DND-41 (cell line): ENCODE results near the gene TIGD6.

Experiments used
- ATAC-seq: fragments of 200-7000 bp; cut with Tn5 transposase; 3 replicates; pipeline ENCODE4 v1.9.1; 2021; ENCODE audit warnings: low read depth; ENCODE audit not compliant: insufficient read depth
- DNase-seq: peaks from one replicate; pipeline ENCODE4 v3.0.0-alpha.2; 2020
- H2AFZ ChIP-seq: 2 replicates; pipeline ENCODE4 v1.6.0; 2012; ENCODE audit warnings: low read depth, low read length
- H3K27ac ChIP-seq: 2 replicates; pipeline ENCODE4 v1.5.1; 2012; ENCODE audit warnings: low read length, inconsistent platforms
- H3K27me3 ChIP-seq: fragments of 200-600 bp; sonication (generic); 2 replicates; pipeline ENCODE4 v1.6.0; 2012; ENCODE audit warnings: low read length, mild to moderate bottlenecking, inconsistent platforms; ENCODE audit not compliant: insufficient read depth, poor library complexity
- H3K36me3 ChIP-seq: 2 replicates; pipeline ENCODE4 v1.5.1; 2012; ENCODE audit warnings: low read length, inconsistent platforms; ENCODE audit not compliant: insufficient read depth
- H3K4me1 ChIP-seq: 2 replicates; pipeline ENCODE4 v1.5.1; 2012; ENCODE audit warnings: mild to moderate bottlenecking, low read length; ENCODE audit not compliant: insufficient read depth
- H3K4me2 ChIP-seq: 2 replicates; pipeline ENCODE4 v1.6.0; 2012; ENCODE audit warnings: mild to moderate bottlenecking, moderate library complexity, low read length, inconsistent platforms; ENCODE audit not compliant: insufficient read depth
- H3K4me3 ChIP-seq, 2 experiments: fragments of 200-600 bp in 1 of 2; shearing (Covaris generic) in 1 of 2; 2 replicates each; pipeline ENCODE4 v1.5.1; 2012 to 2016; ENCODE audit warnings: inconsistent platforms in 2 of 2, low read length in 2 of 2, mild to moderate bottlenecking in 2 of 2, low read depth in 1 of 2, moderate library complexity in 1 of 2
- H3K79me2 ChIP-seq: 2 replicates; pipeline ENCODE4 v1.6.0; 2012; ENCODE audit warnings: low read length, inconsistent platforms; ENCODE audit not compliant: insufficient read depth
- H3K9ac ChIP-seq: 2 replicates; pipeline ENCODE4 v1.6.0; 2012; ENCODE audit warnings: low read depth, mild to moderate bottlenecking, inconsistent platforms, low read length, moderate library complexity
- H3K9me3 ChIP-seq: 2 replicates; pipeline ENCODE4 v1.5.1; 2012; ENCODE audit warnings: low read length, moderate library complexity, mild to moderate bottlenecking, inconsistent platforms; ENCODE audit not compliant: insufficient read depth, severe bottlenecking
- H4K20me1 ChIP-seq: 2 replicates; pipeline ENCODE4 v1.6.0; 2012; ENCODE audit warnings: low read length; ENCODE audit not compliant: insufficient read depth
- CTCF ChIP-seq: IDR thresholded peaks from 2 replicates; pipeline ENCODE4 v1.5.1; 2012; ENCODE audit warnings: borderline replicate concordance, low read length, moderate library complexity, mild to moderate bottlenecking; ENCODE audit not compliant: poor library complexity, severe bottlenecking; ENCODE audit errors: extremely low read depth
- EZH2 ChIP-seq: IDR thresholded peaks from 3 replicates; pipeline ENCODE4 v1.6.1; 2012; ENCODE audit warnings: borderline replicate concordance, low read depth, mild to moderate bottlenecking, moderate library complexity, low read length, inconsistent platforms; ENCODE audit not compliant: severe bottlenecking

The TIGD6 gene

GRCh38 chr5:149990518-149991376 is 9.7 kb downstream of the TIGD6 start:
- no peaks in the 10 kb centered on the region for H3K4me1 ChIP-seq
- H3K27me3 ChIP-seq = no peaks in the 10 kb centered on the region
- no peaks in the 10 kb centered on the region for H3K79me2 ChIP-seq
- DNase-seq (peak; percentile 73), ATAC-seq (peak; percentile 95)
- no peak overlapping the region for H3K4me2 ChIP-seq
- no peak overlapping the region for H3K4me3 ChIP-seq
- no peaks in the 10 kb centered on the region for H4K20me1 ChIP-seq
- peaks cover 9% of the 10 kb centered on the region; the same call in 1 of the 2 replicates for H3K36me3 ChIP-seq
- no peaks in the 10 kb centered on the region for H3K9me3 ChIP-seq
- H2AFZ ChIP-seq = no peak overlapping the region
- peak; percentile 91 for TF ChIP-seq CTCF
- TF ChIP-seq EZH2 = no peak
- no peak overlapping the region for H3K9ac ChIP-seq
- no peak overlapping the region for H3K27ac ChIP-seq

GRCh38 chr5:149988126-149988525 is 12.3 kb downstream of the TIGD6 start:
- no peak for DNase-seq
- H3K27me3 ChIP-seq = no peaks in the 10 kb centered on the region

GRCh38 chr5:149982505-149982904 is 17.9 kb downstream of the TIGD6 start:
- Histone ChIP-seq H3K9me3 (no peaks in the 10 kb centered on the region), H3K4me3 (no peak overlapping the region), H3K36me3 (peaks cover 37% of the 10 kb centered on the region), H4K20me1 (no peaks in the 10 kb centered on the region; the same call in 1 of the 2 replicates), H3K27ac (no peak overlapping the region), H3K4me1 (no peaks in the 10 kb centered on the region), H3K4me2 (no peak overlapping the region), H3K79me2 (no peaks in the 10 kb centered on the region), H2AFZ (no peak overlapping the region), H3K9ac (no peak overlapping the region), H3K27me3 (no peaks in the 10 kb centered on the region)
- TF ChIP-seq EZH2 (no peak), CTCF (no peak)
- ATAC-seq (no peak), DNase-seq (no peak)

More at GRCh38 chr5:149988126-149988525, 12.3 kb downstream of the TIGD6 start:
- TF ChIP-seq EZH2 (no peak), CTCF (no peak)
- H3K36me3 ChIP-seq = peaks cover 3% of the 10 kb centered on the region; the same call in 1 of the 2 replicates
- H3K9me3 ChIP-seq = no peaks in the 10 kb centered on the region
- H2AFZ ChIP-seq = no peak overlapping the region
- H3K9ac ChIP-seq = no peak overlapping the region
- no peaks in the 10 kb centered on the region for H3K4me1 ChIP-seq
- H3K79me2 ChIP-seq = no peaks in the 10 kb centered on the region
- H3K27ac ChIP-seq = no peak overlapping the region
- no peaks in the 10 kb centered on the region; the same call in 1 of the 2 replicates for H4K20me1 ChIP-seq
- H3K4me2 ChIP-seq = no peak overlapping the region
- H3K4me3 ChIP-seq = no peak overlapping the region
- no peak for ATAC-seq
